Small intestine (tissue), 7 donors: ENCODE measurements around the gene MIEF2. TPM values are rescaled to one million over a fixed set of nuclear protein-coding genes. Genes with fewer than 3 reads are reported as not detected.

ENCODE experiments used
- DNase-seq, 2 donors: peaks; one replicate each; pipeline versions ENCODE4 v3.0.0 to v3.0.0-alpha.2; 2013
- FAIRE-seq: peaks from 2 replicates; lab custom pipeline; 2012; peaks lifted over from hg19 to GRCh38; lab: Jason Lieb, UNC
- H3K27ac ChIP-seq, 3 donors: one replicate each; pipeline ENCODE4 v1.5.1; 2013; ENCODE audit warnings: low read length in 2 of 3, mild to moderate bottlenecking in 2 of 3, control low read depth in 1 of 3, inconsistent platforms in 1 of 3, low read depth in 1 of 3, moderate library complexity in 1 of 3
- H3K27me3 ChIP-seq, 3 donors: one replicate each; pipeline ENCODE4 v1.6.1; 2013; ENCODE audit warnings: low read length in 3 of 3, inconsistent platforms in 1 of 3; ENCODE audit not compliant: control insufficient read depth in 3 of 3, insufficient read depth in 3 of 3
- H3K36me3 ChIP-seq, 3 donors: one replicate each; pipeline ENCODE4 v1.6.1; 2013; ENCODE audit warnings: low read length in 3 of 3, inconsistent platforms in 1 of 3, low read depth in 1 of 3, mild to moderate bottlenecking in 1 of 3, moderate library complexity in 1 of 3; ENCODE audit not compliant: control insufficient read depth in 3 of 3, insufficient read depth in 2 of 3
- H3K4me1 ChIP-seq, 3 donors: one replicate each; pipeline ENCODE4 v1.6.1; 2013; ENCODE audit warnings: low read length in 2 of 3, inconsistent platforms in 1 of 3, low read depth in 1 of 3, mild to moderate bottlenecking in 1 of 3, moderate library complexity in 1 of 3; ENCODE audit not compliant: control insufficient read depth in 3 of 3, insufficient read depth in 2 of 3
- H3K4me3 ChIP-seq, 3 donors: one replicate each; pipeline ENCODE4 v1.5.1; 2013; ENCODE audit warnings: low read length in 3 of 3, control low read depth in 1 of 3, inconsistent platforms in 1 of 3, low read depth in 1 of 3, mild to moderate bottlenecking in 1 of 3, moderate library complexity in 1 of 3
- H3K9me3 ChIP-seq, 2 donors: one replicate each; pipeline ENCODE4 v1.6.1; 2013; ENCODE audit warnings: low read depth in 1 of 2, low read length in 1 of 2; ENCODE audit not compliant: control insufficient read depth in 2 of 2, insufficient read depth in 1 of 2
- WGBS, 3 donors: extraction: QIAGEN DNeasy Blood & Tissue Kit; methylation state at CpG; one replicate each; pipeline ENCODE4 v1.1.7; 2013; 5-methylcytosine and 5-hydroxymethylcytosine counted together
- polyA plus RNA-seq, 4 donors: library from polyadenylated mRNA; stranded (reverse) in 3 of 4; unstranded in 1 of 4; fragments of 200-250 nt in 3 of 4; fragments of 120-200 nt in 1 of 4; gene quantifications; one replicate each; pipeline versions ENCODE4 v1.2.1 to v1.2.3, GENCODE V29; 2013
- donor health status: healthy with polysubstance abuse.
- donor health status: control.
- donor health status: control.
- donor health status: Bipolar disorder and iron deficiency.
- donor health status: healthy.

Gene MIEF2
- polyA plus RNA-seq, 4 donors, result 4.9 to 13.4 (median 7.0) TPM

- WGBS, 3 donors, result 78 to 86% (median 85%) methylated on average over 7 of the region's 7 CpGs
- H3K9me3 ChIP-seq, result no peaks in the 10 kb centered on the region
- peak overlapping the region in 2 of 3 donors; percentile 94 to 96 for H3K4me3 ChIP-seq
- peaks cover 15 to 57% (median 17%) of the 10 kb centered on the region in 3 donors for H3K36me3 ChIP-seq
- DNase-seq, result no peak
- H3K4me1 ChIP-seq, result peaks cover 7 to 28% (median 14%) of the 10 kb centered on the region in 3 donors
- no peaks in the 10 kb centered on the region for H3K27me3 ChIP-seq
- H3K27ac ChIP-seq, result peak overlapping the region in 1 of 3 donors; percentile 95
- FAIRE-seq, result no peak
These were observed 3.7 kb upstream of the MIEF2 start for GRCh38 chr17:18256776-18257175.

DNA sequence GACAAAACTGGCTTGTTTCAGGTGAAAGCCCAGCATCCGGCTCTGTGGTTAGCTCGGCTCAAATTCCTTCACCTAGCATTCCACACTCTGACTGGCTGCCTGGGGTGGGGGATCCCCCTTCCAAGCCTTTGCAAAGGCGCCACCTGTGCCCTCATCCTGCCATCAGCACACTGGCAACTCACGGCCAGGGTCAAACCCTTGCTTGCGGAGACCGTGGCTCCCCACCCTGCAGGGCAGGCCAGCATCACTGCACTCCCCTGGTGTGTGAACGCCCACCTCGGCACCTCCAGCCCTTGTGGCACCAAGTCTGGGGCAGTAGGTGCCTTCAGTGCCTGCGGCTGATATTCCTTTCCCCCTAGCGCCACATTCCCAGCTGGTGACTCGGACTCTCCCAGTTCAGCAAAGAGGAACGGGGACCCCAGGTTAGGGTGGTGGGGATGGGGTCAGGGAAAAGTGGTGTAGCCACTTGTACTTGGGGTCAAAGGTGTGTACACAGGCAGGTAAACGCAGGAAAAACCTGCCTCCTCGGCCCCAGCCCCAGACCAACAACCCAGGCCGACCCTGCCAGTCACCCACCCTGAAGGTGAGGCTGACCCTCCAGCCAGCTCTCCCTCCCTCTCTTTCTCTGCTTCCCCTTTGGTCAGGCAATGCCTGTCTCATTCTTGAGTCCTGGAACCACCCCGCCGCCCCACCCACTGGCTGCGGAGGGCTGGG lies 3.0 kb upstream of the MIEF2 start:
- 13 to 22% (median 18%) methylated on average over 15 to 18 of the region's 18 CpGs for WGBS, 3 donors
- Histone ChIP-seq H3K27ac (peak overlapping the region; percentile 90 to 99 (median 95)), H3K36me3 (peaks cover 14 to 55% (median 15%) of the 10 kb centered on the region in 3 donors), H3K4me1 (peaks cover 7 to 35% (median 15%) of the 10 kb centered on the region in 3 donors), H3K9me3 (no peaks in the 10 kb centered on the region), H3K27me3 (no peaks in the 10 kb centered on the region), H3K4me3 (peak overlapping the region; percentile 88 to 96 (median 94))
- FAIRE-seq (no peak), DNase-seq (peak; percentile 24 to 74)

- 0% methylated on average over 9 to 16 of the region's 16 CpGs for WGBS, 3 donors
- peak overlapping the region; percentile 88 to 96 (median 94) for H3K4me3 ChIP-seq
- H3K9me3 ChIP-seq, result no peaks in the 10 kb centered on the region
- DNase-seq (peak; percentile 65 to 76), FAIRE-seq (no peak)
- H3K27ac ChIP-seq, result peak overlapping the region; percentile 90 to 99 (median 95)
- peaks cover 14 to 55% (median 15%) of the 10 kb centered on the region in 3 donors for H3K36me3 ChIP-seq
- H3K27me3 ChIP-seq, result no peaks in the 10 kb centered on the region
- H3K4me1 ChIP-seq, result peaks cover 7 to 35% (median 15%) of the 10 kb centered on the region in 3 donors
These were observed 2.5 kb upstream of the MIEF2 start for GRCh38 chr17:18257982-18258355.

DNA sequence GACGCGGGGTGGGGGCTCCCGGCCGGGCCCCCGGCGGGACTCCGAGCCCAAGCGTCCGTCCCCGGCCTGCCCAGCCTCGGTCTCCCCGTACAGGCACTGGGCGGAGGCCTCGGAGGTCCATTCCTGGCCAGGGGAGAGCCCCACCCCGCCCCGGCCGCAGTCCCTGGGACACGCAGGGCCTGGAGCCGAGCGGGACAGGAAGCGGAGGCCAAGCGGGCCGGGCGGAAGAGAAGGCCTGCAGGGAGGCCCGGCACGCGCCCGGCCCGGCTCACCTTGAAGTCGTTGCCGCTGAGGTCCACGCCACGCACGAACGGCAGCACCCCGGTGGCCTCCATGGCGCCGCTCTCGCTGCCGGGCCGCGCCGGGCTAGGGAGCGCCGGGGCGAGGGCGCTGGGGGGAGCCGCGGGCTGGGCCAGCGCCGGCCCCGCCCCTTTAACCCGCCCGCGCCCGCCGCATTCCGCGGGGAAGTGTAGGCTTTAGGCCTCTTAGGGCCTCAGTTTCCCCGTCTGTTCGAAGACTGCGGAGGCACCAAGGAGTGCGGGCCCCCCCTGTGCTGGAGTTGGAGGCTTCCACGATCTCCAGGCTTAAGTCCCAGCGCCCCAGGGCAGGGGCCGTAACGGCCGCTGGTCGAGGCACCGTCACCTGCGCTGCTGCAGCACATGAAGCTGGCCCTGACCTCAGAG lies 2.0 kb upstream of the MIEF2 start, which contains the start of gene FLII:
TSS of gene FLII (minus strand) at position 383 of the 683 bp plus-strand sequence. CDS start at position 335, 48 bp downstream.
- H3K4me1 ChIP-seq, result peaks cover 7 to 35% (median 15%) of the 10 kb centered on the region in 3 donors

GRCh38 chr17:18259621-18260331 lies 686 bp upstream of the MIEF2 start:
- Histone ChIP-seq H3K27me3 (no peaks in the 10 kb centered on the region), H3K36me3 (peaks cover 0 to 55% (median 4%) of the 10 kb centered on the region in 3 donors), H3K4me1 (peaks cover 7 to 35% (median 15%) of the 10 kb centered on the region in 3 donors), H3K4me3 (peak overlapping the region in 2 of 3 donors; percentile 75 to 95), H3K9me3 (no peaks in the 10 kb centered on the region), H3K27ac (peak overlapping the region in 2 of 3 donors; percentile 89 to 94)
- FAIRE-seq, result no peak
- 53 to 66% (median 58%) methylated on average over 22 of the region's 22 CpGs for WGBS, 3 donors
- peak in 1 of 2 donors; percentile 19 for DNase-seq

More for the DNA sequence above, 2.0 kb upstream of the MIEF2 start, which contains the start of gene FLII:
- no peak for FAIRE-seq
- Histone ChIP-seq H3K4me3 (peak within 1 kb of the TSS; percentile 88 to 96 (median 94)), H3K9me3 (no peaks in the 10 kb centered on the region), H3K27me3 (no peaks in the 10 kb centered on the region), H3K36me3 (peaks cover 10 to 55% (median 16%) of the 10 kb centered on the region in 3 donors), H3K27ac (peak within 1 kb of the TSS; percentile 90 to 99 (median 95))
- DNase-seq, result peak; percentile 72 to 84
- WGBS, 3 donors, result 0 to 1% (median 1%) methylated on average over 38 to 71 of the region's 71 CpGs

GRCh38 chr17:18261146-18261515 lies 669 bp downstream of the MIEF2 start:
- Histone ChIP-seq H3K4me1 (peaks cover 7 to 35% (median 15%) of the 10 kb centered on the region in 3 donors), H3K9me3 (no peaks in the 10 kb centered on the region), H3K27me3 (no peaks in the 10 kb centered on the region), H3K4me3 (peak overlapping the region; percentile 75 to 95 (median 86)), H3K27ac (peak overlapping the region; percentile 76 to 94 (median 89)), H3K36me3 (peaks cover 0 to 55% (median 2%) of the 10 kb centered on the region in 3 donors)
- FAIRE-seq (no peak), DNase-seq (peak; percentile 64 to 71)
- WGBS, 3 donors, result 1 to 4% (median 2%) methylated on average over 16 of the region's 16 CpGs

DNA sequence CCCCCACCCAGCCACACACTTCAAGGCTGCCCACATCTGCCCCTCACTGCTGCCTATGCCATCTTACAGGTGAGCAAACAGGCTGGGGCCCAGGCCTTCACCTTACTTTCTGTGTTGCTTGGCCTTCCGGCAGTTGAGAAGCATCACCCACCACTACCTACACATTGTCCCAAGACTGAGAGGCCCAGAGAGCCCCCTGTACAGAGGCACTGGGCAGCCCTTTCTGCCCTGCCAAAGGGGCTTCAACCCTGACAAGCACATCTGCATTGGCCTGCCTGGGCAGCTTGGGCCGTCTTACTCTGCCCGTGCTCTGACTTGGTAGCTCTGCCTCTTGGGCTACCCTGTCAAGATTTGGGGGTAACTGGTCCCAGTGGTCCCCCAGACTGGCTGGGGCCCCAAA lies 1.2 kb downstream of the MIEF2 start:
- no peaks in the 10 kb centered on the region for H3K27me3 ChIP-seq
- DNase-seq (no peak), FAIRE-seq (no peak)
- H3K4me1 ChIP-seq, result peaks cover 7 to 33% (median 15%) of the 10 kb centered on the region in 3 donors
- H3K4me3 ChIP-seq, result peak overlapping the region in 2 of 3 donors; percentile 75 to 95
- H3K9me3 ChIP-seq, result no peaks in the 10 kb centered on the region
- H3K27ac ChIP-seq, result peak overlapping the region in 1 of 3 donors; percentile 94
- H3K36me3 ChIP-seq, result peaks cover 0 to 50% (median 2%) of the 10 kb centered on the region in 3 donors
- 85 to 92% (median 92%) methylated on average over 3 of the region's 3 CpGs for WGBS, 3 donors
